Retinal pigment epithelial cell (primary cell): ENCODE measurements around the gene RAD50.
"Not testable (repeated sequence)": the region's sequence is repeated elsewhere in the genome, so short reads cannot be mapped to it uniquely, and the experiment has no call there.

Source experiments
- DNase-seq: peaks from one replicate; pipeline ENCODE4 v3.0.0-alpha.2; 2010; ENCODE audit warnings: low read depth
- H3K4me3 ChIP-seq: 2 replicates; pipeline ENCODE4 v1.5.1; 2011; ENCODE audit warnings: mild to moderate bottlenecking, low read length, control low read depth, moderate library complexity
- TF ChIP-seq, protein P1 (sequence below): conservative IDR thresholded peaks from 2 replicates; pipeline ENCODE4 v1.5.1; 2011; ENCODE audit warnings: low read depth, low read length, control low read depth, inconsistent platforms

RAD50 gene

DNA sequence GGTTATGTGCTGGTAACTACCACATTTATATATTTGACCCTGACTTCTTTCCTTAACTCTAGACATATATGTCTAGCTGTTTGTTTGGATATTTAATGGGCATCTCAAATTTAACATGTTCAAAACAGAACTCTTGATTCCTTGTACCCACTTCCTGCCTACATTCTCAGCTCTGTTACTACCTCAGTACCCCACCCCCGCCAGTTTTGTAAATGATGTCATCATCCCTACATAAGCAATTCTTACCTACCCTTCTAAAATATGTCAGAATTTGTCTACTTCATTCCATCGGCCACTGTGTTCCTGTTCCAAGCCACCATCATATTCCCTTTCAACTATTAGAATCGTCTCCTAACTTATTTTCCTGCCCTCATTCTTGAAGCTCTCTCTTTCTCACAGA lies 4.8 kb downstream of the RAD50 start:
- DNase-seq, result no peak
- H3K4me3 ChIP-seq, result no peak overlapping the region
- TF ChIP-seq, protein P1, sequence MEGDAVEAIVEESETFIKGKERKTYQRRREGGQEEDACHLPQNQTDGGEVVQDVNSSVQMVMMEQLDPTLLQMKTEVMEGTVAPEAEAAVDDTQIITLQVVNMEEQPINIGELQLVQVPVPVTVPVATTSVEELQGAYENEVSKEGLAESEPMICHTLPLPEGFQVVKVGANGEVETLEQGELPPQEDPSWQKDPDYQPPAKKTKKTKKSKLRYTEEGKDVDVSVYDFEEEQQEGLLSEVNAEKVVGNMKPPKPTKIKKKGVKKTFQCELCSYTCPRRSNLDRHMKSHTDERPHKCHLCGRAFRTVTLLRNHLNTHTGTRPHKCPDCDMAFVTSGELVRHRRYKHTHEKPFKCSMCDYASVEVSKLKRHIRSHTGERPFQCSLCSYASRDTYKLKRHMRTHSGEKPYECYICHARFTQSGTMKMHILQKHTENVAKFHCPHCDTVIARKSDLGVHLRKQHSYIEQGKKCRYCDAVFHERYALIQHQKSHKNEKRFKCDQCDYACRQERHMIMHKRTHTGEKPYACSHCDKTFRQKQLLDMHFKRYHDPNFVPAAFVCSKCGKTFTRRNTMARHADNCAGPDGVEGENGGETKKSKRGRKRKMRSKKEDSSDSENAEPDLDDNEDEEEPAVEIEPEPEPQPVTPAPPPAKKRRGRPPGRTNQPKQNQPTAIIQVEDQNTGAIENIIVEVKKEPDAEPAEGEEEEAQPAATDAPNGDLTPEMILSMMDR, result no peak

DNA sequence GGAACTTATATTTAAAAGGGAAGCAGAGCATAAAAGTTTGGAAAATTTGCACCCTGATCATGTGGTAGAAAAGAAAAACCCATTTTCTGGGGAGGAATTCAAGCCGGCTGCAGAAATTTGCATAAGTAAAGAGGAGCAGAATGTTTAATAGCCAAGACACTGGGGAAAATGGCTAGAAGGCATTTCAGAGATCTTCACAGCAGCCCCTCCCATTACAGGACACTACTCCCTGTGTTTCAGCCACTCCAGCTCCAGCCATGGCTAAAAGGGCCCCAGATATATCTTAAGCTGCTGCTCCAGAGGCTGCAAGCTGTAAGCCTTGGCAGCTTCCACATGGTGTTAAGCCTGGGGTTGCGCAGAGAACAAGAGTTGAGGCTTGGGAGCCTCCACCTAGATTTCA lies 7.8 kb downstream of the RAD50 start:
- not testable (repeated sequence) for DNase-seq, H3K4me3 ChIP-seq

DNA sequence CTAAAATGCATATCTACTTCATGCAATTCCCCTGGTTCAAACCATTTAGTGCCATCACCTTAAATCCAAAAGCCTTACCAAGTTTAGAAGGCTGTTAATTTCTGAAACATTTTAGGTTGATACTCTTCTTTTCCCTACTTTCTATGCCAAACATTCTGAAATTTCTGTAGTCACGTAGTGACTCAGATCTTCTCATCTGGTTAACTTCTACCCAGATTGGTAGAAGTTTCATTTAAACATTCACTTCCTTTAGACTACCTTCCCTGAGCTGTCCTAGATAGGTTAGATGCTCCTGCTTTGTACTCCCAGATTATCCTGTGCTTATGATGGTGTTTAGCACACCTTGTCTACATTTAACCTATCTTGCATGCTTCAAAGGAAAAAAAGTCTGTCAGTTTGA lies 9.9 kb downstream of the RAD50 start:
- TF ChIP-seq, protein P1, result no peak
- no peak for DNase-seq
- no peak overlapping the region for H3K4me3 ChIP-seq

DNA sequence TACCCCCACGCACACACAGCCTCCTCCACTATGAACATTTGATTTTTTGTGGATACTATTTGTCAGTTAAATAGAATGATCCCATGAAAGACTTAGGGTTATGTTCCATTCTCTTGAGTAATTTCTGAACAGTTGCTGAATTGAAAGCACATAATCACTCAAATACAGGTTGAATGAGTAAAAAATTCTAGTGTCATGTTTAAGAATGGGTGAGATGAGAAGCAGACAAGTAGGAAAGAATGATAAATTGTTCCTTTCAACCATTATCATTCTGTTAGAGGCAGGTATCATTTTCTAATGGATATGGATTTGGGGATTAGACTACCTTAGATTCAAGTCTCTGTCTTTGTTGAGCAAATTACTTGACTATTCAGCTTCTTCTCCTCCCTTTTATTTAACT lies 19.3 kb downstream of the RAD50 start:
- no peak for DNase-seq
- no peak overlapping the region for H3K4me3 ChIP-seq
- TF ChIP-seq, protein P1, result no peak

DNA sequence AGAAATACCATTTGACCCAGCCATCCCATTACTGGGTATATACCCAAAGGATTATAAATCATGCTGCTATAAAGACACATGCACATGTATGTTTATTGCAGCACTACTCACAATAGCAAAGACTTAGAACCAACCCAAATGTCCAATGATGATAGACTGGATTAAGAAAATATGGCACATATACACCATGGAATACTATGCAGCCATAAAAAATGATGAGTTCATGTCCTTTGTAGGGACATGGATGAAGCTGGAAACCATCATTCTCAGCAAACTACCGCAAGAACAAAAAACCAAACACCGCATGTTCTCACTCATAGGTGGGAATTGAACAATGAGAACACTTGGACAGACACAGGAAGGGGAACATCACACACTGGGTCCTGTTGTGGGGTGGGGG lies 27.8 kb downstream of the RAD50 start:
- DNase-seq, result not testable (repeated sequence)

DNA sequence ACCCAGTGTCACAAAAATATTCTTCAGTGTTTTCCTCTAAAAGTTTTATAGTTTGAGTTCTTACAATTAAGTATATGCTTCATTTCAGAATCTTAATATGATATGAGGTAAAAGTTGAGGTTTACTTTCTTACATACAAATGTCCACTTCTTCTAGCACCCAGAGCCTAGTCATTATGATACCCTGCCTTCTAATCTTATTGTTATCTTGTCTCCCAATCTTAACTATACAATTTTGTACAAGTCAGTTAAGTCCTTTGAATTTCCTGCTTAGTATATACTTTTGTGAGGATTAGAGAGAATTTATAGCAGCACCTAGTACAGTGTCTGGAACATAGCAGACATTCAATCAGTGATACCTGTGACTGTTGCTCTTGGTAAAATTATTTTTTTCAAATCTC lies 29.3 kb downstream of the RAD50 start:
- no peak for DNase-seq
- no peak overlapping the region for H3K4me3 ChIP-seq
- TF ChIP-seq, protein P1, result no peak

More for the DNA sequence above, 27.8 kb downstream of the RAD50 start:
- not testable (repeated sequence) for H3K4me3 ChIP-seq

DNA sequence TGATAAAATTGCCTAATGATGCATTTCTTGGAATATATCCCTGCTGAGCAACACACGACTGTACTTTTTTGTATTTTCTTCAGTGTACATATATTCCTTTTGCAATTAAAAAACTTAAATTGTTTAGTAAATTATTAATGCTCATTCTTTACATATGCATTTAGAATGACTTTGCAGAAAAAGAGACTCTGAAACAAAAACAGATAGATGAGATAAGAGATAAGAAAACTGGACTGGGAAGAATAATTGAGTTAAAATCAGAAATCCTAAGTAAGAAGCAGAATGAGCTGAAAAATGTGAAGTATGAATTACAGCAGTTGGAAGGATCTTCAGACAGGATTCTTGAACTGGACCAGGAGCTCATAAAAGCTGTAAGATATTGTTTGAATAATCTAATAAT lies 32.7 kb downstream of the RAD50 start:
- TF ChIP-seq, protein P1, result no peak
- DNase-seq, result no peak
- no peak overlapping the region for H3K4me3 ChIP-seq

DNA sequence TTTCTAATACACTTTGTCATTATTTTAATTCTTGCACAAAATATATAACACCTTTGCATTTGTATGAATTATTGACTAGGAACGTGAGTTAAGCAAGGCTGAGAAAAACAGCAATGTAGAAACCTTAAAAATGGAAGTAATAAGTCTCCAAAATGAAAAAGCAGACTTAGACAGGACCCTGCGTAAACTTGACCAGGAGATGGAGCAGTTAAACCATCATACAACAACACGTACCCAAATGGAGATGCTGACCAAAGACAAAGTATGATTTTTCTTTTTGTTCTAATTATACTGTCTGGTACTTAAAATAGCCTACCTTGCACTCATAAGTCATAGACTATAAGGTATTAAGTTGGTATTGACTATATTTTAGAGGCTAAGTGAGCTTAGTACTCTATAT lies 34.4 kb downstream of the RAD50 start:
- DNase-seq, result no peak
- no peak overlapping the region for H3K4me3 ChIP-seq
- TF ChIP-seq, protein P1, result no peak
